Measurements from ENCODE around the gene IGSF22. TPM values are rescaled to one million over a fixed set of nuclear protein-coding genes. Genes with fewer than 3 reads are reported as not detected.

Gene IGSF22
- polyA plus RNA-seq, 12 donors = 1.2 to 10.1 (median 5.3) TPM; not detected in 2

DNA sequence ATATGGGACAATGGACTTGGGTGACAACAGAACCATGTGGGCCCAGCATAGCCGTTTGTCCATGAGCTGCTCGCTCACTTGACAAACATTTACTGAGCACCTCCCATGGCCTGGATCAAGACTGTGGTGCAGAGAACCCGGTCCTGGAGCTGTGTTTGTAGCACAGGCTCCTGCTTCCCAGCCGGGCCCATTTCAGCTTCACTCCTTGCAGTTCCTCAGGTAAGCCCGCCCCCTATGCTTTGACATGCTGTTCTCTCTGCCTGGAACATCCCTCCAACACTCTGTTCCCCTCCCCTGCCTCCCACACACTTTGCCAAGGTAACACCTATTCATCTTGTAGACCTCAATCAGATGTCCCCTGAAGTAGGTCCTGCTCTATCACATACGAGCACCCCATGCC, 19.3 kb upstream of the IGSF22 start:
- no peak for DNase-seq

DNA sequence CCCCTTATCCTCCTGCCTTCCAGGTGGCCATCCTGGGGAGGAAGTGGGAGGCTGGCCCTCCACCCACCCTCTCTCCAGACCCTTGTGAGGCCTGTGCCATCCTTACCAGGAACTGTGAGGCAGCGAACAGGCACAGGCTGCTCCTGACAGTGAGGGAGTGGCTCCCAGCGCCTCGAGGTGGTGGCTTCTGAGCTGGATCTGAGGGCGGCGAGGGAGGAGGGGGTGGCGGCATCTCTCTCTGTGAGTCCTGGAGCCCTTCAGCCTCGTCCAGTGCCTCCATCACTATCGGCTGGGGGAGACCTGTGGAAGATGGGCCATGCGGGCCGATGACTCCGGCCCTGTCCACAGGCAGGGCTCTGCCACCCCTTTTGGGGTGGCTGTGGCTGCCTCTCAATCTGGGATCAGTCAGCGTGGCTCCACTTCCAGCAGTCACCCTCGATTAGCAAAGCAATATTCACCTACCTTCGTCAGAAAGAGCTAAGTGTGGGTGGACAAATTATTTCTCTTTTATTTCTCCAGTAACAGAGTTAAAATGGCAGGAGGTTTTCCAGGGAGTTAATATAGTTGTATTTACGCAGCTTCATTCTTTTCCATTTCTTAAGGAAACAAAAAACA, 18.0 kb upstream of the IGSF22 start:
- DNase-seq = no peak

GRCh38 chr11:18743365-18743764, 17.4 kb upstream of the IGSF22 start:
- no peak for DNase-seq

- no peak for DNase-seq
Measured at GRCh38 chr11:18741783-18742182, 15.8 kb upstream of the IGSF22 start.

DNA sequence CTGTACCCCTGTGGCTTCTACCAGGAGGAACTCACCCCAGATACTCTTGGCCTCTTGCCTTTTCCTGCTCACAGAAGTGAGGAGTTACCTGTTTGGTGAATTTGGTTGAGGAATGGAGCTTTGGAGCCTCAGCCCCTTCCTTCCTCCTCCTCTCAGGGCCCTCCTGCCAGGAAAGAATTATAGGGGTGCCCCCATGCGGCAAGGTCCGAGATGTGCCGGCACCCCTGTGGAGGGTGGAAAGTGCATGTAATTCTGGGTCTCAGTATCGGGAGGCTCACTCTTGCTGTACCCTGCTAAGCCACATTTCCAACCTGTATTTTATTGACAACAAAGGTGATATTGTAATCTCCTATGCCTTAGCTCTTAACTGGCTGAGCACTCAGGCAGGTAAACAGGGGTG, 13.7 kb upstream of the IGSF22 start:
- DNase-seq = no peak

DNA sequence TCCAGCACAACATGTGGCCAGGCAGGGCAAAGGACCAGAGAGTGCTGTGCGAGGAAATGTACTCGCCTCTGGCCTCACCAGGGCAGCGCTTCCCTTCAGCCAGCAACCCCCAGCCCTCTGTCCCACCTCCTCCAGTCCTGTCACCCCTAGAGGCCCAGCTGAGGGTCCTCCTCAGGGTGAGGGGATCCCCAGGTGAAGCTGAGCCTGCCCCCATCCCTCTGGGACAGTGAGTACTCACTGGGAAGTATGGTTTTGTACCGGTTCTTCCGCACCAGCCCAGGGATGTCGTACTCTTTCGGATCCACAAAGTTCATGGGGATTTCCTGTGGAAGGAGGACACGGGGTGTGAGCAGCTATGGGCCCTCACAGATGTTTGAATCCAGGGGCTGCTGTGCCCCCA, 11.7 kb upstream of the IGSF22 start:
- DNase-seq = no peak

DNA sequence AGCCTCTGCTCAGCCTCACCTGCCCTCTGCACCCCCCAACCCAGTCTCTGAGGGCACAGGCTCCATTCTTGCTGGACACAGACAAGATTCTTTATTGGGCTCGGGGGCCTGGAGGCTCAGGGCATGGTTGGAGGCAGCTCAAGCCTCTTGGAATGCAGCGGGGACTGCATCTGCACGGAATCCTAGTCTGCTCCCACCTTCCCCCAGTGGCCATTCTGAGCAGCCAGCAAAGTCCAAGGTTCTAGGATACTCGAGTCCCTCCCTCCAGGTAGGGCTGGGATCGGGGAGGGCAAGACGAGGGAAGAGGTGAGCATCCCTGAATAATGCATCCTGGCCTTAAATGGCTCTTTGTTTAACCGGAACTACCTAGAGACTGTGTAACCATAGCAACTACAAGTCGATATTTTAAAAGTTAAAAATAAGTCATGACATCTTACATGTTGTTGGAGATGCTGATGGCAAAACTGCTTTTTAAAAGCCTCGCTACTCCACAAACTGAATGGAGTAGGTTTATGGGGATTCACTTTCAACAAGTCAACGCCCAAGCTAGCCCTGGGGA, 10.7 kb upstream of the IGSF22 start:
- no peak for DNase-seq

DNA sequence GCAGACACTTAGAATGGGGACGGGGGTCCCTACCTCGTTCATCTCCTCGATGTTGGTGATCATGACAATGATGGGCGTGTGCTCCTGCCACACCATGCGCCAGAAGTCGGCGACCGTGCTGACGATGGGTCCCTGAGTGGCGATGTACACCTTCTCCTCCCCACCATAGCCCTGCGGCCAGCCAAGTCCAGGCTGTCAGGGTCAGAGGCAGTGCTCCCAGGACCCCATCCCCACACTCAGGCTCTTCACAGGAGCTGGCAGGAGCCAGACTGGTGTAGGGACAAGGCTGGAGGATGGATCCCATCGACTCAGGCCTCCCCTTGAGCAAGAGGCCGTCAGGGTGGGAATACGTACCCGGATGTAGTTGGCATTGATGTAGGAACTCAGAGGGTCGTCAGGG, 7.2 kb upstream of the IGSF22 start:
- no peak for DNase-seq

GRCh38 chr11:18731949-18732821, 6.2 kb upstream of the IGSF22 start:
- peak; percentile 64 for DNase-seq

GRCh38 chr11:18731441-18731840, 5.5 kb upstream of the IGSF22 start:
- DNase-seq = no peak

DNA sequence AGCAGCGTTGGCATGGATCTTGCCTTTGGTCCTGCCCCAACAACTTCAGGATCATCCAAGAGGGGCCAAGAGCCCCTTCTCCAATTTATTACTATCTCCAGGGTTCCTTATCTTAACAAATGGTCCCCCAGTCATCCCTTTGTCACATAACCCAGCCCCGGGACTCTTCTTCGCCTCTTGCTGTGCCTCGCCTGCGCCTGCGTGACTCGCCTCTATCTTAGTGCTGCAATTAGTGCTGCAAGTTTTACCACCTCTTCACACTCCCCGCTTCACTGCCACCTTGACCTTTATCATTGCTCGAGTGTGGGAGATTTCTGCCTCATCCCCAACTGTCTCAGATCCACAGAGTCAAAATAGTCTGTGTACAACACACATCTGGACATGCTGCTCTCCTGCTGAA, 4.0 kb upstream of the IGSF22 start:
- DNase-seq = no peak

DNA sequence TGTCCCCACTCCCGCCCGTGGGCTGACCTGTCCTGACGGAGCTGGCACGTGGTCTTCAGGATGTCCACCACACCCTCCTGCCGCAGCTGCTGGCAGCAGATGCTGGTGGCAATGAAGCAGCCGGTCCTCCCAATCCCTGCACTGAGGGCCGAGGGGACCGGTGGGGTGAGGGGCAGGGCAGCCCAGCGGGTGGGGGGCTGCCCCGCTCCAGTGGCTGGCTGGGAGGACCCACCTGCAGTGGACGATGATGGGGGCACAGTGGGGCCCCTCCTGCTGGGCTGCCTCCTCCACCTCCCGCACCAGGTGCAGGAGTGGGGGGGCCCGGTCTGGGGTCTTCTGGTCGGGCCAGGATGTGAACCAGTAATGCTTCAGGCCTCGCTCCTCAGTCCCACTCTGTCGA, 3.4 kb upstream of the IGSF22 start:
- DNase-seq = no peak

- DNase-seq = no peak
Measured at GRCh38 chr11:18728658-18729057, 2.7 kb upstream of the IGSF22 start.

- peak; percentile 51 for DNase-seq
Measured at GRCh38 chr11:18727479-18728236, 1.7 kb upstream of the IGSF22 start.

DNA sequence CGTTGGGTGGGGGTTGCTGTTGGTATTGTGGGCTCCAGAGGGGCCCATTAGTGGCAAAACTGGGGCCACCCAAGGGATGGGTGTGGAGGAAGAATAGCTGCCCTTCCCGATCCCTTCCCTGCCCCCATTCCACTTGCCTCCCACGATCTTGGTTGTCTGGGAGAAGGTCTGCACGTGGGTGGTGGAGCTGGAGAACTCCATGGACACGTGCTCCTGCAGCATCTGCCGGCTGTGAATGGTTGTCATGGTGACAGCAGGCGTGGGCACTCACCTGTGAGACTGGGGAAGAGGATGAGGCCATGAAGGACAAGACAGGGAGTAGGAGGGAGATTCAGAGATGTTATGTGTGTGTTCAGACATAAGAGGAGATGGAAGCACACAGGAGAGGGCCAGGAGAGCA, 2.0 kb downstream of the IGSF22 start:
- DNase-seq = no peak

DNA sequence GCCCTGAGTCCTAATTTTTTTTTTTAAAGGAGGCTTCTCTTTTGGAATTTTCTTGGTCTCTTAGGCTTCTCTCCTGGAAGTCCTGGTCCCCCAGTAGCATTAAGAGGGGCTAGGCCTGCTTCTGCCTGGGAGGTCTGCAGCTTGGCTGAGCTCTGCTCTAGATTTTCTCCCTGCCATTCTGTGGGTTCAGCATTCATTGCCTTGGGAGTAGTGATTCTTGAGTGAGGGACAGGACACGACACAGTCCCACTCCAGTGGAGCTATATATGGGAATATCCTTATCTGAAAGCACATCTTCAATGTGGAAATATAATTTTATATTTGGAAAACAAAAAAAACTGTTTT, 3.7 kb downstream of the IGSF22 start:
- no peak for DNase-seq

DNA sequence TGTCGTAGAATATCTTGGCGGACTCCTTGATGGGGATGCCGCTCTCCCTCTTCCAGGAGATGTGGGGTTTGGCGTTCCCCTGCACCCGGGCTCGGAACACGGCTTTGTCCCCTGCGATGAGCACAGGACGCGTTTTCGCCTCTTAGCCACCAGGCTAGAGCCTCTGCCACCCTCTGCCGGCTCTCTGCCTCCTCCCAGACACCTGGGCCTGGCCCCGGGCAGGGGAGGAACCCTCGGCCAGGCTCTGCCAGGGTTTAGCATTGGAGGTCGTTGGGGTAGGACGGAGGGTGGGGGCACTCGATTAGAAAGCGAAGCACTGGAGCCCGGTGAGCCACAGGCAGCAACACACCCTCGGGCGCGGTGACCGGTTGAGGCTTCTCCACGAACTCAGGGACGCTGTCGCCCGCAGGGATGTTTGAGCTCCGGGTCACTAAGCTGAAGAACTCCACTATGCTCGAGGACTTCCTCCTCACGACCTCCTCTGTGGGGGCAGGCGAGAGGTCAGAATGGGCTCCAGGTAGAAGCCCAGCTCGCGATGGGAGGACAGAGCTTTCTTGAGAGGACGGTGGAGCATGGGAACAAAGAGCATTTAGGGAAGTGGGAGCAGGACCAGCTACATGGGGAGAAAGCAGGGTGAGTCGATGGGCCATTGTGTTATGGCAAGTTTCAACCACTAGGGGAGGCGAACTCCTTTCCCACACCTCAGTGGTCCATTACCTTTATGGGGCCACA, 4.3 kb downstream of the IGSF22 start:
- peak; percentile 40 for DNase-seq

DNA sequence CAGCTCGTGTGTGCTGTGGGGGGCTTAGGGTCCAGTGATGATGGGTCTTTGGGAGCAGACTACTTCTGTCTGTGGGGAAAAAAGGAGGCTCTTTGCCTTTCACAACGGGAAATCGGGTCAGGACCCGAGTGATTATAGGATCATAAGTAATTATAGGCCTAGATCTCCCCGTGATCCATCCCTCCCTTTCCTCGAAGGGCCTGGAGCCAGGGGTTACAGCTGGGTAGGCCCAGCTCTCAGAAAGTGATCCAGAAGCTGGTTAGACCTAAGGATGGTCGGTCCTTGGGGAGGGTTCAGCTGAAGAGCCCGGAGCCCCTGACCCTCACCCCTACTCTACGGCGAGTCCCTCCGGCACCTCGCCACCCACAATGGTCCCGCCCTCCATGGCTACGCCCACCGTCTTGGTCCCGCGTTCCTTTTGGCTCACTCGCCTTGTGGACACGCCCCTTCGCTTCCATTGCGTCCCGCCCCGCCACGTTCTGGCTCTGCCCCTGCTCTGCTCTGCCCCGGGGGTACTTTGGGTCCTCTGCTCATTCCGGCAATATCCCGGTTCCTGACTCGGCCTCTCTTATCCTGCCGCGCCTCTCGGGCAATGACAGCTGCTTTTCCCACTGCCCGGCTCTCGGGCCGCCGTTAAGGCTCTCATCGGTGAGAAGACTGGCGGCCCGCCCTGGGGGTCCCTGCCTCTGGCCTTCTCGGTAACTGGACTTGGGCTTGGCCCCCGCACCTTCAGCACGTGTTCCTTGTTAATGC, 5.0 kb downstream of the IGSF22 start:
- peak; percentile 83 for DNase-seq

DNA sequence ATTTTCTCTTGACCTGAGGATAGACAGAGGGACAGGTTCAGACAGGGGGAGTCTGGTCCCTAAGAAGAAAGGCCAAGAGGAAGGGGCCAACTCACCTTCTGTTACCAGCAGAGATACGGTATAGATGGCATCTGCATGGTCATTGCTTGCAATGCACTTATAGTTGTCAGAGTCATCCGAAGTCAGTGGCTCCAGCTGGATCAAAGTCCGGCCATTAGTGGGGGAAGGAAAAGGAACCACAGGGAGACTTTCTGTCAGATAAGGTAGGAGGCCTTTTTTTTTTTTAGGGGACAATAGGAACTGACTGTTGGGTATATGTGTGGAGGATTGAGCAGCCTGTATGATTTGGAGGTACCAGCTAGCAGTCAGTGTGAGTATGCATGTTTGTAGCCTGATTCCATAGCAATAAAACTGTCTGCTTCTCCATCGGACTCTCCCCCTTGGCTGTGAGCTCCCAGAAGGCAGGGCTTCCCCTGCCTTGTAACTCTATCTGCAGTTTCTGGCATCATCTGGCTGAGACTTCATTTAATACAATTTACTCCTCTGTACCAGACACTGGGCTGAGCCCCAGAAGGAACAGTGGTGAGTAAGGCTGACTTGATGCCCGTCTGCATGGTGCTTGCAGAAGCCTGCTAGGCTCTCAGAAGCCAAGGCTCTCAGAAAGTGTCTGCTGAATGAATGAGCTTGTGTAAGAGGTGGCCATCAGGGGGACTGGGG, 5.7 kb downstream of the IGSF22 start:
- no peak for DNase-seq

GRCh38 chr11:18715476-18715875, 10.5 kb downstream of the IGSF22 start:
- DNase-seq = no peak

GRCh38 chr11:18714443-18714780, 11.6 kb downstream of the IGSF22 start:
- no peak for DNase-seq

Data from muscle of arm (tissue), 12 donors.